RCC 7860 (cell line): ENCODE data around the gene CROT.
A peak's percentile ranks its signal among the peaks of the same experiment; 100 is the strongest.

ENCODE experiments used
- DNase-seq: peaks from one replicate; pipeline ENCODE4 v3.0.0-alpha.2; 2015; ENCODE audit warnings: low spot score
- FAIRE-seq: peaks from 2 replicates; lab custom pipeline; 2012; peaks lifted over from hg19 to GRCh38; lab: Jason Lieb, UNC

CROT gene

GRCh38 chr7:87339373-87339897, 6.0 kb upstream of the CROT start:
- no peak for DNase-seq
- no peak for FAIRE-seq

GRCh38 chr7:87341441-87341840, 4.0 kb upstream of the CROT start:
- DNase-seq (no peak), FAIRE-seq (no peak)

- DNase-seq (no peak), FAIRE-seq (peak; percentile 51)
These were observed 3.2 kb upstream of the CROT start for GRCh38 chr7:87342231-87342630.

GRCh38 chr7:87344446-87344845, 1.0 kb upstream of the CROT start:
- FAIRE-seq (peak; percentile 37), DNase-seq (no peak)

GRCh38 chr7:87345962-87346371, 503 bp downstream of the CROT start:
- no peak for DNase-seq
- FAIRE-seq = no peak

- FAIRE-seq (no peak), DNase-seq (no peak)
These were observed 1.7 kb downstream of the CROT start for GRCh38 chr7:87347207-87347606.

- no peak for FAIRE-seq
- no peak for DNase-seq
These were observed 2.2 kb downstream of the CROT start for GRCh38 chr7:87347664-87348063.

GRCh38 chr7:87354749-87355148, 9.3 kb downstream of the CROT start:
- DNase-seq (peak; percentile 45), FAIRE-seq (peak; percentile 40)

GRCh38 chr7:87356448-87356847, 11.0 kb downstream of the CROT start:
- DNase-seq (no peak), FAIRE-seq (no peak)

- FAIRE-seq (peak; percentile 63), DNase-seq (no peak)
These were observed 13.9 kb downstream of the CROT start for GRCh38 chr7:87359366-87359765.

- FAIRE-seq (no peak), DNase-seq (no peak)
These were observed 15.9 kb downstream of the CROT start for GRCh38 chr7:87361320-87361719.

GRCh38 chr7:87363342-87363741, 17.9 kb downstream of the CROT start:
- DNase-seq = no peak
- no peak for FAIRE-seq

GRCh38 chr7:87364246-87364645, 18.8 kb downstream of the CROT start:
- no peak for DNase-seq
- FAIRE-seq = no peak

- DNase-seq = no peak
- no peak for FAIRE-seq
These were observed 23.8 kb downstream of the CROT start for GRCh38 chr7:87369216-87369615.

- FAIRE-seq (peak; percentile 77), DNase-seq (peak; percentile 50)
These were observed 25.3 kb downstream of the CROT start for GRCh38 chr7:87370660-87371180.

GRCh38 chr7:87375662-87376435, 30.4 kb downstream of the CROT start:
- FAIRE-seq (no peak), DNase-seq (no peak)

- DNase-seq (no peak), FAIRE-seq (no peak)
These were observed 35.4 kb downstream of the CROT start for GRCh38 chr7:87380905-87381304.

- no peak for DNase-seq
- no peak for FAIRE-seq
These were observed 45.7 kb downstream of the CROT start for GRCh38 chr7:87391020-87391701.

- DNase-seq (no peak), FAIRE-seq (no peak)
These were observed 50.1 kb downstream of the CROT start for GRCh38 chr7:87395442-87396020.

- DNase-seq (peak; percentile 61), FAIRE-seq (peak; percentile 89)
These were observed 53.0 kb downstream of the CROT start for GRCh38 chr7:87398446-87398845.

- no peak for FAIRE-seq
- no peak for DNase-seq
These were observed 59.2 kb downstream of the CROT start for GRCh38 chr7:87404674-87405073.

GRCh38 chr7:87411186-87411585, 65.7 kb downstream of the CROT start:
- DNase-seq = no peak
- FAIRE-seq = no peak
